Liver (tissue), 9 donors: ENCODE measurements around the gene ZMYND10. TPM values are rescaled to one million over a fixed set of nuclear protein-coding genes. Genes with fewer than 3 reads are reported as not detected.
A peak's percentile ranks its signal among the peaks of the same experiment; 100 is the strongest.

ENCODE experiments used
- DNase-seq: peaks from one replicate; pipeline ENCODE4 v3.0.0-alpha.2; 2017; ENCODE audit warnings: low spot score
- H3K27ac ChIP-seq, 2 donors: one replicate each; pipeline ENCODE4 v1.7.0; 2013; ENCODE audit warnings: inconsistent platforms in 2 of 2, low read length in 2 of 2, control low read depth in 1 of 2, low read depth in 1 of 2, mild to moderate bottlenecking in 1 of 2
- H3K27me3 ChIP-seq, 4 donors: one replicate each; pipeline versions ENCODE4 v1.6.1 to v1.7.0; 2013; ENCODE audit warnings: low read length in 3 of 4, inconsistent platforms in 1 of 4, mild to moderate bottlenecking in 1 of 4, moderate library complexity in 1 of 4; ENCODE audit not compliant: control insufficient read depth in 4 of 4, insufficient read depth in 4 of 4
- H3K36me3 ChIP-seq, 4 donors: one replicate each; pipeline versions ENCODE4 v1.6.1 to v1.7.0; 2013; ENCODE audit warnings: low read length in 3 of 4, mild to moderate bottlenecking in 3 of 4, low read depth in 1 of 4, moderate library complexity in 1 of 4; ENCODE audit not compliant: control insufficient read depth in 4 of 4, insufficient read depth in 3 of 4
- H3K4me1 ChIP-seq, 4 donors: one replicate each; pipeline versions ENCODE4 v1.6.1 to v1.7.0; 2013; ENCODE audit warnings: low read length in 3 of 4, mild to moderate bottlenecking in 3 of 4, moderate library complexity in 1 of 4; ENCODE audit not compliant: control insufficient read depth in 4 of 4, insufficient read depth in 4 of 4
- H3K4me3 ChIP-seq, 3 donors: one replicate each; pipeline versions ENCODE4 v1.6.1 to v1.7.0; 2013; ENCODE audit warnings: low read length in 3 of 3, control low read depth in 1 of 3, low read depth in 1 of 3, mild to moderate bottlenecking in 1 of 3
- H3K9ac ChIP-seq, 2 donors: one replicate each; pipeline ENCODE4 v1.7.0; 2013; ENCODE audit warnings: low read length in 2 of 2, mild to moderate bottlenecking in 2 of 2, moderate library complexity in 2 of 2, control low read depth in 1 of 2, low read depth in 1 of 2
- H3K9me3 ChIP-seq, 4 donors: one replicate each; pipeline versions ENCODE4 v1.6.1 to v1.7.0; 2013; ENCODE audit warnings: low read length in 3 of 4; ENCODE audit not compliant: control insufficient read depth in 4 of 4
- ATF3 ChIP-seq: IDR thresholded peaks from 2 replicates; pipeline ENCODE4 v1.6.1; 2016; ENCODE audit warnings: antibody characterized with exemption
- CTCF ChIP-seq: fragments of 150-350 bp; IDR thresholded peaks from 2 replicates; pipeline ENCODE4 v1.5.1; 2017; ENCODE audit warnings: improper control_type of control experiment, low read depth, low read length; ENCODE audit not compliant: missing input control
- EGR1 ChIP-seq, 2 donors: IDR thresholded peaks; 2 replicates each; pipeline ENCODE4 v1.6.1; 2016 to 2018; ENCODE audit warnings: antibody characterized with exemption in 2 of 2, low read depth in 2 of 2
- FOXA1 ChIP-seq: IDR thresholded peaks from 2 replicates; pipeline ENCODE4 v1.6.1; 2016; ENCODE audit warnings: antibody characterized with exemption
- FOXA2 ChIP-seq: IDR thresholded peaks from 2 replicates; pipeline ENCODE4 v1.6.1; 2016; ENCODE audit warnings: antibody characterized with exemption
- GABPA ChIP-seq, 2 donors: IDR thresholded peaks in 1 of 2; conservative IDR thresholded peaks in 1 of 2; 2 replicates each; pipeline ENCODE4 v1.6.1; 2016; ENCODE audit warnings: antibody characterized with exemption in 2 of 2, mild to moderate bottlenecking in 1 of 2, moderate library complexity in 1 of 2
- HNF4A ChIP-seq, 2 donors: conservative IDR thresholded peaks; 2 replicates each; pipeline ENCODE4 v1.6.1; 2016; ENCODE audit warnings: antibody characterized with exemption in 2 of 2, mild to moderate bottlenecking in 2 of 2
- JUND ChIP-seq, 2 donors: IDR thresholded peaks; 2 replicates each; pipeline ENCODE4 v1.6.1; 2016; ENCODE audit warnings: antibody characterized with exemption in 2 of 2
- MAX ChIP-seq: IDR thresholded peaks from 2 replicates; pipeline ENCODE4 v1.6.1; 2016; ENCODE audit warnings: antibody characterized with exemption
- NR2F2 ChIP-seq: IDR thresholded peaks from 2 replicates; pipeline ENCODE4 v1.6.1; 2016; ENCODE audit warnings: antibody characterized with exemption
- RAD21 ChIP-seq, 2 donors: IDR thresholded peaks; 2 replicates each; pipeline ENCODE4 v1.6.1; 2016; ENCODE audit warnings: antibody characterized with exemption in 2 of 2, mild to moderate bottlenecking in 2 of 2
- REST ChIP-seq: IDR thresholded peaks from 2 replicates; pipeline ENCODE4 v1.6.1; 2016; ENCODE audit warnings: antibody characterized with exemption, mild to moderate bottlenecking
- RXRA ChIP-seq, 2 donors: IDR thresholded peaks; 2 replicates each; pipeline ENCODE4 v1.6.1; 2017 to 2018; ENCODE audit warnings: antibody characterized with exemption in 2 of 2, mild to moderate bottlenecking in 1 of 2
- SP1 ChIP-seq: IDR thresholded peaks from 2 replicates; pipeline ENCODE4 v1.6.1; 2018; ENCODE audit warnings: antibody characterized with exemption, mild to moderate bottlenecking
- TAF1 ChIP-seq: conservative IDR thresholded peaks from 2 replicates; pipeline ENCODE4 v1.6.1; 2016; ENCODE audit warnings: antibody characterized with exemption, mild to moderate bottlenecking
- YY1 ChIP-seq: IDR thresholded peaks from 2 replicates; pipeline ENCODE4 v1.6.1; 2016; ENCODE audit warnings: antibody characterized with exemption, mild to moderate bottlenecking
- WGBS: extraction: QIAGEN DNeasy Blood & Tissue Kit; methylation state at CpG from one replicate; pipeline ENCODE4 v1.1.7; 2013; 5-methylcytosine and 5-hydroxymethylcytosine counted together
- polyA plus RNA-seq, 2 donors: library from polyadenylated mRNA; stranded (reverse) in 1 of 2; unstranded in 1 of 2; fragments of 200-250 nt in 1 of 2; fragments of >200 nt in 1 of 2; fragmentation: Nextera tagmentation in 1 of 2; extraction: Ambion mirVana in 1 of 2; gene quantifications; one replicate each; pipeline versions ENCODE4 v1.2.1 to v1.2.3, GENCODE V29; 2013 to 2015
- total RNA-seq, 2 donors: library from RNA; depleted of rRNA; stranded (reverse); fragments of >200 nt; gene quantifications; one replicate each; pipeline ENCODE4 v1.2.3, GENCODE V29; 2014
- donor health status: healthy.
- donor health status: healthy.
- donor health status: healthy.
- donor health status: healthy.
- donor health status: healthy.

Gene ZMYND10
- total and polyA plus RNA-seq, 4 donors: 0.09 to 0.75 (median 0.27) TPM

GRCh38 chr3:50337175-50337861 is 8.2 kb downstream of the ZMYND10 start:
- Histone ChIP-seq H3K9me3 (no peaks in the 10 kb centered on the region), H3K27ac (peak overlapping the region; percentile 92 to 99), H3K36me3 (no peaks in the 10 kb centered on the region), H3K27me3 (no peaks in the 10 kb centered on the region), H3K4me3 (peak overlapping the region; percentile 70 to 94 (median 70)), H3K9ac (peak overlapping the region; percentile 78 to 99), H3K4me1 (peaks cover 8 to 46% (median 20%) of the 10 kb centered on the region in 4 donors)
- peak; percentile 93 to 94 for TF ChIP-seq EGR1 (IDR thresholded peaks at IDR 0.05; ENCODE audit: low read depth in 2 of 2)
- peak; percentile 65 for TF ChIP-seq YY1
- TF ChIP-seq FOXA2: no peak
- peak; percentile 63 for TF ChIP-seq REST
- no peak for TF ChIP-seq RAD21 (IDR thresholded peaks at IDR 0.05)
- no peak for TF ChIP-seq ATF3
- TF ChIP-seq TAF1: peak; percentile 46
- TF ChIP-seq GABPA (IDR thresholded peaks at IDR 0.05 in 1 of 2, conservative IDR thresholded peaks at IDR 0.05 in 1 of 2): peak in 1 of 2 donors; percentile 55
- TF ChIP-seq CTCF: no peak
- peak in 1 of 2 donors; percentile 35 for TF ChIP-seq RXRA (IDR thresholded peaks at IDR 0.05)
- peak; percentile 96 to 98 for TF ChIP-seq JUND (IDR thresholded peaks at IDR 0.05)
- TF ChIP-seq MAX: peak; percentile 24
- TF ChIP-seq NR2F2: no peak
- peak; percentile 75 for TF ChIP-seq SP1
- TF ChIP-seq HNF4A (conservative IDR thresholded peaks at IDR 0.05): peak; percentile 19 to 29
- WGBS: under 1% methylated on average over 79 of the region's 79 CpGs
- DNase-seq: peak; percentile 94

- Histone ChIP-seq H3K4me1 (peaks cover 8 to 44% (median 20%) of the 10 kb centered on the region in 4 donors), H3K27ac (peak overlapping the region; percentile 92 to 99), H3K36me3 (peaks cover under 1 to 6% (median 4%) of the 10 kb centered on the region in 4 donors), H3K9ac (peak overlapping the region; percentile 78 to 93), H3K4me3 (peak overlapping the region; percentile 70 to 94 (median 70)), H3K27me3 (no peaks in the 10 kb centered on the region), H3K9me3 (no peaks in the 10 kb centered on the region)
- WGBS: under 1% methylated on average over 31 of the region's 31 CpGs
- DNase-seq: no peak
- TF ChIP-seq YY1: no peak
- TF ChIP-seq REST: no peak
- no peak for TF ChIP-seq FOXA1
- TF ChIP-seq CTCF: no peak
- TF ChIP-seq ATF3: no peak
Observed at GRCh38 chr3:50336452-50337174, 8.9 kb downstream of the ZMYND10 start.
